Common myeloid progenitor, CD34-positive (primary cell): ENCODE results near the gene ZNF396.
A peak's percentile ranks its signal among the peaks of the same experiment; 100 is the strongest.

ENCODE experiments used
- CTCF ChIA-PET: fragments of 350-600 bp; sonication (Branson Sonifier 250); formaldehyde crosslinking; loops from one replicate; lab custom pipeline; 2021; ENCODE audit warnings: antibody characterized with exemption; lab: Charles Lee
- POLR2A ChIA-PET: fragments of 350-600 bp; sonication (Branson Sonifier 250); formaldehyde crosslinking; loops from one replicate; lab custom pipeline; 2021; ENCODE audit warnings: antibody characterized with exemption; lab: Charles Lee
- DNase-seq, 3 donors: peaks; one replicate each; pipeline versions ENCODE4 v3.0.0 to v3.0.0-alpha.2; 2013
- H3K27ac ChIP-seq, 2 experiments: 1 replicate in 1 of 2; 2 replicates in 1 of 2; pipeline ENCODE4 v1.7.0; 2013; ENCODE audit warnings: inconsistent platforms in 2 of 2, low read length in 2 of 2, mild to moderate bottlenecking in 2 of 2, low read depth in 1 of 2, moderate library complexity in 1 of 2; ENCODE audit not compliant: severe bottlenecking in 2 of 2, insufficient read depth in 1 of 2, poor library complexity in 1 of 2
- H3K27me3 ChIP-seq, 5 experiments: replicated peaks in 2 of 5; 1 replicate in 3 of 5; 2 replicates in 2 of 5; pipeline versions ENCODE4 v1.6.1 to v1.7.0; 2013; ENCODE audit warnings: low read length in 4 of 5, mild to moderate bottlenecking in 2 of 5, moderate library complexity in 2 of 5, inconsistent platforms in 1 of 5; ENCODE audit not compliant: insufficient read depth in 5 of 5, control insufficient read depth in 4 of 5
- H3K36me3 ChIP-seq, 4 experiments: 1 replicate in 2 of 4; 2 replicates in 2 of 4; pipeline versions ENCODE4 v1.6.1 to v1.7.0; 2013; ENCODE audit warnings: low read length in 3 of 4, control low read depth in 1 of 4, mild to moderate bottlenecking in 1 of 4; ENCODE audit not compliant: control insufficient read depth in 4 of 4, insufficient read depth in 4 of 4
- H3K4me1 ChIP-seq, 4 experiments: 1 replicate in 3 of 4; 2 replicates in 1 of 4; pipeline versions ENCODE4 v1.6.1 to v1.7.1; 2013; ENCODE audit warnings: low read length in 3 of 4, mild to moderate bottlenecking in 3 of 4, control low read depth in 1 of 4, inconsistent platforms in 1 of 4, moderate library complexity in 1 of 4; ENCODE audit not compliant: control insufficient read depth in 4 of 4, insufficient read depth in 4 of 4; ENCODE audit errors: control extremely low read depth in 1 of 4
- H3K4me3 ChIP-seq, 7 experiments: 1 replicate in 4 of 7; 2 replicates in 3 of 7; pipeline versions ENCODE4 v1.5.1 to v1.7.0; 2013; ENCODE audit warnings: mild to moderate bottlenecking in 7 of 7, low read length in 6 of 7, moderate library complexity in 6 of 7, inconsistent platforms in 2 of 7, low read depth in 2 of 7, control low read depth in 1 of 7; ENCODE audit not compliant: insufficient read depth in 4 of 7, control insufficient read depth in 1 of 7; ENCODE audit errors: extremely low read depth in 1 of 7
- H3K9me3 ChIP-seq, 5 experiments: 1 replicate in 4 of 5; 2 replicates in 1 of 5; pipeline versions ENCODE4 v1.6.1 to v1.7.1; 2013; ENCODE audit warnings: low read length in 4 of 5, mild to moderate bottlenecking in 2 of 5, inconsistent platforms in 1 of 5, low read depth in 1 of 5, moderate library complexity in 1 of 5; ENCODE audit not compliant: control insufficient read depth in 4 of 5, insufficient read depth in 2 of 5; ENCODE audit errors: control extremely low read depth in 1 of 5
- WGBS: methylation state at CpG from one replicate; pipeline ENCODE4 v1.1.5; 2013; ENCODE audit not compliant: insufficient coverage; 5-methylcytosine and 5-hydroxymethylcytosine counted together

Gene ZNF396

GRCh38 chr18:35361570-35362321 is 15.4 kb downstream of the ZNF396 start:
- no peak overlapping the region for H3K27ac ChIP-seq
- ChIA-PET CTCF (interaction anchor here (0.9 kb wide), 1 partner anchor 102 kb away, joined by 3 read pairs; no protein-coding TSS in a partner anchor), POLR2A (no interaction called here)
- no peaks in the 10 kb centered on the region for H3K9me3 ChIP-seq
- no peaks in the 10 kb centered on the region for H3K27me3 ChIP-seq
- no peaks in the 10 kb centered on the region for H3K36me3 ChIP-seq
- no peak for DNase-seq
- no peaks in the 10 kb centered on the region for H3K4me1 ChIP-seq
- H3K4me3 ChIP-seq, result no peak overlapping the region
- no CpG with 5 or more reads among the region's 2 CpGs for WGBS

- H3K4me3 ChIP-seq, result peak overlapping the region in 1 of 7 experiments; percentile 38
- peaks cover 0 to 2% (median 0%) of the 10 kb centered on the region in 4 experiments for H3K4me1 ChIP-seq
- H3K9me3 ChIP-seq, result peaks cover 0 to 13% (median 8%) of the 10 kb centered on the region in 5 experiments
- 12% methylated on average over 3 of the region's 4 CpGs for WGBS
- DNase-seq, result peak; percentile 90 to 96 (median 93)
- no peak overlapping the region for H3K27ac ChIP-seq
- ChIA-PET POLR2A (interaction anchor here (1.1 kb wide), 1 partner anchor 487 kb away, joined by 4 read pairs; no protein-coding TSS in a partner anchor), CTCF (interaction anchor here (0.6 to 3.6 kb wide), 16 partner anchors 10 to 349 kb away, joined by 3 to 44 read pairs (median 4); partner anchors contain the start of genes ZNF24 and ZSCAN30)
- H3K27me3 ChIP-seq, result no peaks in the 10 kb centered on the region
- H3K36me3 ChIP-seq, result no peaks in the 10 kb centered on the region
Measured at GRCh38 chr18:35355140-35355618, 22.0 kb downstream of the ZNF396 start.

- Histone ChIP-seq H3K4me1 (peaks cover 0 to 2% (median 0%) of the 10 kb centered on the region in 4 experiments), H3K36me3 (no peaks in the 10 kb centered on the region), H3K27me3 (no peaks in the 10 kb centered on the region), H3K4me3 (no peak overlapping the region), H3K9me3 (peaks cover 0 to 13% (median 8%) of the 10 kb centered on the region in 5 experiments), H3K27ac (no peak overlapping the region)
- no peak for DNase-seq
- ChIA-PET POLR2A (no interaction called here), CTCF (interaction anchor here (3.6 kb wide), 1 partner anchor 121 kb away, joined by 44 read pairs; no protein-coding TSS in a partner anchor)
Measured at GRCh38 chr18:35352778-35353177, 24.4 kb downstream of the ZNF396 start.

GRCh38 chr18:35352283-35352682 is 24.9 kb downstream of the ZNF396 start:
- ChIA-PET CTCF (interaction anchor here (2.1 kb wide), 1 partner anchor 121 kb away, joined by 11 read pairs; no protein-coding TSS in a partner anchor), POLR2A (no interaction called here)
- Histone ChIP-seq H3K27me3 (no peaks in the 10 kb centered on the region), H3K27ac (no peak overlapping the region), H3K9me3 (peaks cover 0 to 13% (median 8%) of the 10 kb centered on the region in 5 experiments), H3K36me3 (no peaks in the 10 kb centered on the region), H3K4me1 (peaks cover 0 to 2% (median 0%) of the 10 kb centered on the region in 4 experiments), H3K4me3 (peak overlapping the region in 1 of 7 experiments; percentile 3)
- DNase-seq, result no peak
- WGBS, result 100% methylated on average over 1 of the region's 2 CpGs

GRCh38 chr18:35348001-35348400 is 29.1 kb downstream of the ZNF396 start:
- Histone ChIP-seq H3K4me3 (no peak overlapping the region), H3K9me3 (peaks cover 0 to 13% (median 8%) of the 10 kb centered on the region in 5 experiments), H3K36me3 (peaks cover 0 to 2% (median 0%) of the 10 kb centered on the region in 4 experiments), H3K27me3 (no peaks in the 10 kb centered on the region), H3K4me1 (peaks cover 8 to 17% (median 12%) of the 10 kb centered on the region in 4 experiments), H3K27ac (no peak overlapping the region)
- ChIA-PET CTCF (interaction anchor here (0.7 to 4.1 kb wide), 2 partner anchors 19 to 118 kb away, joined by 3 to 33 read pairs; no protein-coding TSS in a partner anchor), POLR2A (no interaction called here)
- 100% methylated on average over 1 of the region's 3 CpGs for WGBS
- DNase-seq, result no peak

- H3K27ac ChIP-seq, result no peak overlapping the region
- WGBS, result no CpG with 5 or more reads among the region's 1 CpG
- no peaks in the 10 kb centered on the region for H3K27me3 ChIP-seq
- H3K4me3 ChIP-seq, result no peak overlapping the region
- POLR2A ChIA-PET, result no interaction called here
- CTCF ChIA-PET, result interaction anchor here (4.1 to 4.7 kb wide), 2 partner anchors 9 to 116 kb away, joined by 28 to 33 read pairs; no protein-coding TSS in a partner anchor
- DNase-seq, result no peak
- peaks cover 8 to 21% (median 17%) of the 10 kb centered on the region in 4 experiments for H3K4me1 ChIP-seq
- no peaks in the 10 kb centered on the region for H3K9me3 ChIP-seq
- H3K36me3 ChIP-seq, result peaks cover 0 to 11% (median 4%) of the 10 kb centered on the region in 4 experiments
Measured at GRCh38 chr18:35345950-35346349, 31.2 kb downstream of the ZNF396 start.
